Lower lobe of right lung (tissue), 2 donors: ENCODE measurements around the gene SPP2. TPM values are rescaled to one million over a fixed set of nuclear protein-coding genes. Genes with fewer than 3 reads are reported as not detected.

Experiments
- ATAC-seq, 2 donors: fragments of 200-7000 bp; cut with Tn5 transposase; one replicate each; pipeline ENCODE4 v1.9.1; 2020 to 2022; ENCODE audit warnings: mild to moderate bottlenecking in 2 of 2, moderate library complexity in 2 of 2
- DNase-seq: peaks from one replicate; pipeline ENCODE4 v3.0.0-alpha.2; 2020
- H3K27ac ChIP-seq: fragments of 200-600 bp; one replicate; pipeline ENCODE4 v1.8.0; 2022
- H3K27me3 ChIP-seq: fragments of 200-600 bp; one replicate; pipeline ENCODE4 v1.8.0; 2022; ENCODE audit warnings: low read depth
- H3K36me3 ChIP-seq: fragments of 200-600 bp; one replicate; pipeline ENCODE4 v1.8.0; 2022; ENCODE audit warnings: mild to moderate bottlenecking
- H3K4me1 ChIP-seq: fragments of 200-600 bp; one replicate; pipeline ENCODE4 v1.8.0; 2022
- H3K4me3 ChIP-seq: fragments of 200-600 bp; one replicate; pipeline ENCODE4 v1.8.0; 2022; ENCODE audit warnings: mild to moderate bottlenecking
- H3K9me3 ChIP-seq: fragments of 200-600 bp; one replicate; pipeline ENCODE4 v1.8.0; 2022
- CTCF ChIP-seq: fragments of 200-600 bp; IDR thresholded peaks from one replicate; pipeline ENCODE4 v1.8.0; 2022; ENCODE audit warnings: antibody characterized with exemption, mild to moderate bottlenecking
- intact Hi-C: fragments of 100-400 bp; cut with DNase I; formaldehyde crosslinking; loops from one replicate; pipeline ENCODE4 v1.11.0; 2022
- total RNA-seq: library from RNA; stranded (reverse); fragmentation: NEBNext Ultra II Directional; extraction: Animal tissue kit (Norgen Biotek cat#: 25700); gene quantifications from one replicate; pipeline ENCODE4 v1.2.1, GENCODE V29; 2021
- donor health status: DM: no; HTN: yes; CAD: no; lungs with severe emphysema.

The SPP2 gene
- total RNA-seq, 1 donor from 2014 or later: not detected

GRCh38 chr2:234116010-234116409, 65.5 kb downstream of the SPP2 start:
- Histone ChIP-seq H3K36me3 (no peaks in the 10 kb centered on the region), H3K4me1 (no peaks in the 10 kb centered on the region), H3K9me3 (no peaks in the 10 kb centered on the region), H3K27me3 (no peaks in the 10 kb centered on the region), H3K4me3 (no peak overlapping the region), H3K27ac (no peak overlapping the region)
- intact Hi-C loops: no loop called here
- TF ChIP-seq CTCF: no peak
- ATAC-seq: no peak
- DNase-seq: no peak

GRCh38 chr2:234121999-234122398, 71.5 kb downstream of the SPP2 start:
- H3K27ac ChIP-seq: no peak overlapping the region
- ATAC-seq: no peak
- H3K4me3 ChIP-seq: no peak overlapping the region
- H3K36me3 ChIP-seq: no peaks in the 10 kb centered on the region
- DNase-seq: no peak
- H3K4me1 ChIP-seq: no peaks in the 10 kb centered on the region
- no peaks in the 10 kb centered on the region for H3K9me3 ChIP-seq
- TF ChIP-seq CTCF: no peak
- H3K27me3 ChIP-seq: no peaks in the 10 kb centered on the region
- intact Hi-C loops: no loop called here

- Histone ChIP-seq H3K27ac (no peak overlapping the region), H3K36me3 (no peaks in the 10 kb centered on the region), H3K4me1 (no peaks in the 10 kb centered on the region), H3K27me3 (no peaks in the 10 kb centered on the region), H3K9me3 (no peaks in the 10 kb centered on the region), H3K4me3 (no peak overlapping the region)
- intact Hi-C loops: no loop called here
- TF ChIP-seq CTCF: no peak
- DNase-seq: no peak
- no peak for ATAC-seq
Measured at GRCh38 chr2:234125451-234126145, 75.1 kb downstream of the SPP2 start.

- DNase-seq (no peak), ATAC-seq (no peak)
- Histone ChIP-seq H3K9me3 (no peaks in the 10 kb centered on the region), H3K4me1 (no peaks in the 10 kb centered on the region), H3K36me3 (no peaks in the 10 kb centered on the region), H3K4me3 (no peak overlapping the region), H3K27me3 (no peaks in the 10 kb centered on the region), H3K27ac (no peak overlapping the region)
- intact Hi-C loops: no loop called here
- TF ChIP-seq CTCF: no peak
Measured at GRCh38 chr2:234126146-234126470, 75.6 kb downstream of the SPP2 start.

Other genes with a start within 250 kb of the SPP2 start
- gene HJURP, start 196.2 kb upstream of the SPP2 start, total RNA-seq: 1.5 TPM
- gene TRPM8, start 133.3 kb upstream of the SPP2 start, total RNA-seq: not detected